ENCODE measurements around the gene MALAT1.
"Not testable (repeated sequence)": the region's sequence is repeated elsewhere in the genome, so short reads cannot be mapped to it uniquely, and the experiment has no call there.

Gene MALAT1

GRCh38 chr11:65522718-65523630, 24.1 kb downstream of the MALAT1 start:
- DNase-seq = not testable (repeated sequence)

- not testable (repeated sequence) for DNase-seq
Measured at GRCh38 chr11:65523631-65523968, 24.8 kb downstream of the MALAT1 start.

GRCh38 chr11:65524014-65524740, 25.3 kb downstream of the MALAT1 start:
- no peak for DNase-seq

GRCh38 chr11:65524741-65525545, 26.1 kb downstream of the MALAT1 start, which contains the start of gene SCYL1:
Gene SCYL1 (plus strand): TSS chr11:65525083. CDS start chr11:65525154, 71 bp downstream.
- peak; percentile 79 for DNase-seq

GRCh38 chr11:65525546-65526480, 27.0 kb downstream of the MALAT1 start:
- DNase-seq = no peak

GRCh38 chr11:65526744-65527143, 27.9 kb downstream of the MALAT1 start:
- DNase-seq = no peak

- DNase-seq = no peak
Measured at GRCh38 chr11:65528819-65529350, 30.0 kb downstream of the MALAT1 start.

GRCh38 chr11:65529475-65530156, 30.8 kb downstream of the MALAT1 start:
- no peak for DNase-seq

GRCh38 chr11:65530157-65530496, 31.3 kb downstream of the MALAT1 start:
- no peak for DNase-seq

GRCh38 chr11:65532388-65533064, 33.7 kb downstream of the MALAT1 start:
- DNase-seq = no peak

GRCh38 chr11:65535102-65535501, 36.3 kb downstream of the MALAT1 start:
- DNase-seq = no peak

- no peak for DNase-seq
Measured at GRCh38 chr11:65536412-65537295, 37.8 kb downstream of the MALAT1 start.

GRCh38 chr11:65537296-65537597, 38.4 kb downstream of the MALAT1 start:
- no peak for DNase-seq

- DNase-seq = no peak
Measured at GRCh38 chr11:65537620-65538231, 38.9 kb downstream of the MALAT1 start.

- DNase-seq = no peak
Measured at GRCh38 chr11:65538232-65538914, 39.5 kb downstream of the MALAT1 start.

GRCh38 chr11:65538915-65539743, 40.3 kb downstream of the MALAT1 start:
- no peak for DNase-seq

GRCh38 chr11:65539744-65540289, 41.0 kb downstream of the MALAT1 start:
- no peak for DNase-seq

All from activated CD4-positive, alpha-beta T cell treated with anti-CD3 and anti-CD28 coated beads for 1 hour (primary cell).